Stimulated activated CD4-positive, alpha-beta T cell treated with anti-CD3 and anti-CD28 coated beads, Interleukin-12 subunit alpha, Interleukin-12 subunit beta, amount 100 ng/mL, for 48 hours (primary cell): ENCODE measurements around the gene B3GAT1.
"Not testable (repeated sequence)": the region's sequence is repeated elsewhere in the genome, so short reads cannot be mapped to it uniquely, and the experiment has no call there.

Experiments
- DNase-seq, 3 donors: peaks; one replicate each; pipeline ENCODE4 v3.0.0-alpha.2; 2020; ENCODE audit warnings: low read depth in 2 of 3, low spot score in 1 of 3

Gene B3GAT1

DNA sequence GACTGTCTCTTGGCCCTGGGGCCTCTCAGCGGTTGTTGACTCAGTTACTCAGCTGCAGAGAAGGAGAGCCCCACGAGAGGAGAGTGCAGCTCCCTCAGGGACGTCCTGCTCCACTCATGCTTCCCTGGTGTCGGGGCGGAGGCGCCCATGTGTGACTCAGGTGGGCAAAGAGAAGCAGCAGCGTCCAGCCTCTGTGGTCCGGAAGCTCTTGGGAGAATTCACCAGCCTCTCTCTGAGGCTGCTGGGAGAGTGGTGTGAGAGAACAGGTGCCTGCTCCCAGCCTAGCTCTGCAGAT, 54.5 kb downstream of the B3GAT1 start:
- DNase-seq, result no peak

DNA sequence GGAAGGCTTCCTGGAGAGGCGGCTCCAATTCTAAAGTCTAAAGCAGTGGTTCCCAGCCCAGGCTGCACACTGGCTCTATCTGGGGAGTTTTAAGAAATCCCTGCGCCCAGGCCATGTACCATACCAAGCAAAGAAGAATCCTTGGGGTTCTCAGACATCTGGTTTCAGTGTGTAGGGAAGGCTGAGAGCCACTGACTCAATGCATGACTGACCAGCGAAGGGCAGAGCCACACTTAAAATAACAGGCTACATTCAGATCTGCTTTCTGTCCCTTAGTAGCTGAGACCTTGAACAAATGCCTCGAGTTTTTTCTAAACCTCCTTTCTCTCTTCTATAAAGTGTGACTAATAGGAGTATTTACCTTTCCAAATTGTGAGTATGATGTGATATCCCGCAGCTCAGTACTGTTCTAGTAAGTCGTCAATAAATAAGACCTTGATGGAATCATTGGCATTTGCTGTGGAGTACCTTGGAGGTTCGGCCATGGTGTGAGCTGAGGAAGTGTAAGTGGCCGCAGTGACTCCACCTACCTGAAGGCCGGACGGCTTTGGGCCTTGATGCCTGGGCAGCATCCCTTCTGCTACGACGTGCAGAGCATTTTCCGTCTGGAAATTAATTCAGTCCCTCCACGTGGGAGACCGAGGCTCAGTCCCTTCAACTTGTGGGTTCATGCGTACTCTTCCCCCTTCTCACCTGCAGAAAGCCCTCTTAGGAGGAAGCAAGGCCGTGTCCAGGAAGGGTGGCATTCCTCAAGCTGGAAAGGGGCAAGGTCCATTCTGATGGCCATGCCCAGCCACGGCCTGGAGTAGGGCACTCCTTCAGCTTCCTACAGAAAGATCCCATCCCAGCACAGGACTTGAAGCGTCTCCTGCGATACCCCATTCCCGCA, 55.1 kb downstream of the B3GAT1 start:
- no peak for DNase-seq

DNA sequence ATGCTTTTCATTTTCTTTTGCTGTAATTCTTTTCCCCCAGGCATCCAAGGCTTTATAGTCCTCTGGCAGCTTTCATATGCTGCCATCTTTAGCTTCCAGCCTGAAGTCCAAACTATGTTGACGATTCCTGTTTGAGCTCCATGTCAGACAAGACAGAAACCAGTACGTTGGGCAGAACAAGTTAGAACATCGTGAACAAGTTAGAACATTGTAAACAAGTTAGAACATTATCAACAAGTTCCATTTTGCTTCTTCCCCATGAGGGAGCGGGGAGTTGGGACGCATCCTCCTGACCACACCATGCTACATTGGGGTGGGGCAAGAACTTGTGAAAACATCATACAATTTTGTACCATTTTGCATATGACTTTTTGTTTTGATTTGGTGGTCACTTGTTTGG, 56.4 kb downstream of the B3GAT1 start:
- no peak for DNase-seq

DNA sequence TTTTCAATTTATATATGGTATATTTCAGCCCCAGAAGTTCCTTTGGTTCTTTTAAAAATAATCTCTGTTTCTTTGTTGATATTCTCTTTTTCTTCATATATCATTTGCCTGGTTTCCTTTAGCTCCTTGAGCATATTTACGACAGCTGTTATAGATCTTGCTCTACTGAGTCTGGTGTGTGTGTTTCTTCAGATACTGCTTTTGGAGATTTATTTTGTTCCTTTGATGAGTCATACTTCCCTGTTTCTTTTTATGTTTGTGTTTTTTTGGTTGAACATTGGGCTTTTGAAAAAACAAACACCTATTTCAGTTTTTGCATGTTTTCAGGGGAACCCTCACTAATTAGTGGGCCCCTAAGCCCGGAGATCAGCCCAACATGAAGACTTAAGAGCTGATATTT, 56.9 kb downstream of the B3GAT1 start:
- DNase-seq, result no peak

DNA sequence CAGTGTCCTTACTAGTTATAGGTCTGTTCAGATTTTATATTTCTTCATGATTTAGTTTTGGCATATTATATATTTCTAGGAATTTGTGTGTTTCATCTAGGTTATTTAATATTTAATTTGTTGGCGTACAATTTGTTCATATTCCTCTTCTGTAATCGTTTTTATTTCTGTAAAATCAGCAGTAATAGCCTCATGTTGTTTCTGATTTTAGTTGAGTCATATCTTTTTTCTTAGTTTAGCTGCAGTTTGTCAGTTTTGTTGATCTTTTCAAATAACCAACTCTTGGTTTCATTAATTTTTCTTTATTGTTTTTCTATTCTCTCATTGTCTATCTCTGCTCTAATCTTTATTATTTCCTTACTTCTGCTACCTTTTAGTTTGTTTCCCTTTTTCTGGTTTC, 59.9 kb downstream of the B3GAT1 start:
- DNase-seq, result no peak

DNA sequence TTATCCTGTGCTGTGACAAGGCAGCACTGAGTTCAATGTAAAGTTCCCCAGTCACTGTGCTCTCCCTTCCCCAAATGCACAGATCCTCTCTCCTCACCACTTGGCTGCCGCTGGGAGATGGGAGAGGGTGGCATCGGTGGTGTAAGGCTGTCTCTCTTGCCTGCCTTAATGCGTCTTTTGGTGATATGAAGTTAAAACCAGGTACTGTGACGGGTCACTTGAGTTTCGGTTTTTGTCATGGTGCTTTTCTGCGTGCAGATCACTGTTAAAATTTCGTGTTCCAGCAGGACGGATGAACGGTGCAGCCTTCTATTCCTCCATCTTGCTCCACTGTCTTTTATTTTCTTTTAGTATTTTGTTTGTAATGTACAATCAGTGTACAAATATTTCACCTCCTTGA, 61.7 kb downstream of the B3GAT1 start:
- DNase-seq, result no peak

DNA sequence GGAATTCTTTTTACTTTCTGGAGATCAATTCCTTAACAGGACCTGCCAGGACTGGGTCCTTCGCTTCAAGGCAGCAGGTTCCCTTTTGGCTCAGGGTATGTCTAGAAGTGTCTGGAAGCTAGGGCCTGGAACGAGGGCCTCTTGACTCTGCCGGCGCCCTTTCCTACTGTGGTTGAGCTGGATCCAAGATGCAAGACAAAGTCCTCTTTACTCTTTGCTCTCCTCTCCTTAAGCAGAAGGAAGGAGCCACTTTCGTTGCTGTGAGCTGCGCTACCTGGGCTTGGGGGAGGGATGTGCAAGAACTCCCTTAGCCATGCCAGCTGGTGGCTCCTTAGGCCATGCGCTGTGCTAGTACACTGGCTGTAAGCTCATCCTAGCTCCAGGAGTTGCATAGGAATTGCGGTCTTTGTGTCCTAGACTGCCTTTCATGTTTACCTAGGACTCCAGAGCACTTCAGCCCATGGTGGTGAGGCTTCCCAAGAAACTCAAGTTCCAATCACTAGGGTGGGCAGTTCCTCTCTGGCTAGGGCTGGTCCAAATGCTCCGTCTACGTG, 62.2 kb downstream of the B3GAT1 start:
- no peak for DNase-seq

DNA sequence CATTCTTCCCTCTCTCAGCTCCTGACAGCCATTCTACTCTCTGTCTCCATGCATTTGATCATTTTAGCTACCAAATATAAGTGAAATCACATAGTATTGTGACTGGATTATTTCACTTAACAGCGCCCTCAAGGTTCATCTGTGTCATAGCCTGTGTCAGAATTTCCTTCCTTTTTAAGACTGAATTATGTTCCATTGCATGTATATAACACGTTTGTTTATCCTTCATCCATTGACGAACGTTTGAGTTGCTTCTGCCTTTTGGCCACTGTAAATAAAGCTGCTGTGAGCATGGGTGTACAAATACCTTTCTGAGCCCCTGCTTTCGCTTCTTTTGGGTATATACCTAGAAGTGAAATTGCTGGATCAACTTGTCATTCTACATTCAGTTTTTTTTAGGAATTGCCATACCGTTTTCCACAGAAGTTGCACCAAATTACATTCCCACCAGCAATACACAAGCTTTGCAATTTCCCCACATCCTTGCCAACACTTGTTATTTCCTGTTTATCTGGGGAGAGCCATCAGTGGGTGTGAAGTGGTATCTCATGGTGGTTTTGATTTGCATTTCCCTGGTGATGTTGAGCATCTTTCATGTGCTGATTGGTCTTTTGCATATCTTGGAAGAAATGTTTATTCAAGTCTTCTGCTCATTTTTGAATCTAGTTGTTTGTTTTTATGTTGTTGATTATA, 62.8 kb downstream of the B3GAT1 start:
- DNase-seq, result no peak

DNA sequence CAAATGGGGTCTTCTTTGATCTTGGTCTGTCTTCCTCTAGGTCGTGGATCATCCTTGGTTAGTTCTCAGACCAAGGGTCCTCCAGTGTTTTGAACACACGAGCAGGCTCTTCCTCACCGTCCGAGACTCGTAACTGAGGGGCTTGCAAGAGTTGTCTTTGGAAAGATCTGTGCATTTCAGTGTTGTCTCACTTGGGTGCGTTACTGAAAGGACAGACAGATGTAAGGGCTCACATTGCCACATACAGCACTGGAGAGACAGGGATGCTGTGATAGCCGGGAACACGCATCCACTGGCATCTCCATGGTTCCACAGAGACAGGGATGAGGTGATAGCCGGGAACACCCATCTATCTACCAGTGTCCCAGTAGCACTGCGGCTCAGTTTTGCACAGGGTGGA, 64.6 kb downstream of the B3GAT1 start:
- no peak for DNase-seq

DNA sequence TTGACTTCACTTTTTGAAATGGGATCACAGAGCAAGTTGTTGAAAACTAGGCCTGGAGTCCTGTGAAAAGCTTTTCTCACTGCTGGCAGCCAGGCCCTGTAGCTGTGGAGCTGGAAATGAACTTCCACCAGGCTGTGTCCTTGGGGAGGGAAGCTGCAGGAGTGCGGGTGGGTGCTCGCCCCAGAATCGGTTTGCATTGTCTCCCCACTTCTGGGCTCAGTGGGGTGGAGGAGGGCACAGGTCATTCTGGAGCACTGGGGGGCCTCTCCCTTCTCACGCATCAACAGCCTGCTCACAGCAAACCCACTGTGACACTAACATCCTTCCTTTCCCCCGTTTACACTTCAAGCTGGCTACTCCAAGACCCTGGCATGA, 65.1 kb downstream of the B3GAT1 start:
- no peak for DNase-seq

DNA sequence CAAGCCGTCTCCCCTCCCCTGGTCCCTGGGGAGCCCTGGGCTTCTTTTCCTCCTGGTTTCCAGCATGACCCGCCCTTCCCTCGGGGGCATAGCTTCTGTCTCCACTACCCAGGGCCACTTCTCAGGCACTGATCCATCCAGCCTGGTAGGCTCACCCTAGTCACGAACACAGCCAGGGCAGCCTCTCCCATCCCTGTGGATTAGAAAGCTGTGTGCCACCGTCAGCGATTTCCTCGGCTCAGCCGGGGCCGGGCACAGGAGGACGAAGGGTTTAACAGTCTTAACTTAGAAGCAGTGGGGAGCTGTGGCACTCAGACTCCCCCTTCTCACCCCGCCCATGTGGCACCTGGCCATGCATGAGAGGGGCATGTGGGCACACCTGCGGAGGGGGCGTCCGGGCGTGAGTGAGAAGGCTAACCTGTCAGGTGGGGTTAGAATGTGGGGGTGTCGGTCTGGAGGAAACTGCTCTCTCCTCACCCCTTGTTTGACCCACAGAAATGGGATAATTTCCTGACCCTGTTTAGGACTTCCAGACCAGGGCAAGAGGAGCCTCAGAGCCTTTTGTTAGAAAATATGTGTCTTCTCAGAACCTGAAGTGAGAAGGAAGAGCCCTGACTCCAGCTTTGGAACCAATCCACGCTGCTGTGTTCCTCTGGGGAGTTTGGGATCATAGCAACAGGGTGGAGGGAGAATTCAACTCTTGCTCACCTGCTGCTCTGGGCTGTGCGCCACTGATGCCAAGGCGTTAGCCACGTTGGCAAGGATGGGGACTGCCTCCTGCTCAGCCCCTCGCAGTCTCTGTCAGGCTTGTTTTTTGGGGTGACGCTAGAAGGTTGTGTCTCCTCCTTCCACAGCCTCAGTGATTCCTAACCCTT, 65.7 kb downstream of the B3GAT1 start:
- DNase-seq, result no peak

DNA sequence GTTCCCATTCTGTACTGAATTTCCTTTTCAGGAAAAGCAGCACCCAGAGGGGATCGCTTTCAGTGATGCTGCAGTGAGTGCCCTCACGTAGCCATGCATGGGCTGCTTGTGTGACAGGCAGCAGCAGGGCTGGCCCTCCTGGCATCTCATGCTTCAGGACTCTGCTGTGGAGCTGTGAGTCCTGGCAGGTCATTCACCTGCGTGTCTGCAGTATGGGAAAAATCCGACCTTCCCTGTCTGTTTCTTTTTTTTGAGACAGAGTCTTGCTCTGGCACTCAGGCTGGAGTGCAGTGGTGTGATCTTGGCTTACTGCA, 66.8 kb downstream of the B3GAT1 start:
- DNase-seq, result no peak

DNA sequence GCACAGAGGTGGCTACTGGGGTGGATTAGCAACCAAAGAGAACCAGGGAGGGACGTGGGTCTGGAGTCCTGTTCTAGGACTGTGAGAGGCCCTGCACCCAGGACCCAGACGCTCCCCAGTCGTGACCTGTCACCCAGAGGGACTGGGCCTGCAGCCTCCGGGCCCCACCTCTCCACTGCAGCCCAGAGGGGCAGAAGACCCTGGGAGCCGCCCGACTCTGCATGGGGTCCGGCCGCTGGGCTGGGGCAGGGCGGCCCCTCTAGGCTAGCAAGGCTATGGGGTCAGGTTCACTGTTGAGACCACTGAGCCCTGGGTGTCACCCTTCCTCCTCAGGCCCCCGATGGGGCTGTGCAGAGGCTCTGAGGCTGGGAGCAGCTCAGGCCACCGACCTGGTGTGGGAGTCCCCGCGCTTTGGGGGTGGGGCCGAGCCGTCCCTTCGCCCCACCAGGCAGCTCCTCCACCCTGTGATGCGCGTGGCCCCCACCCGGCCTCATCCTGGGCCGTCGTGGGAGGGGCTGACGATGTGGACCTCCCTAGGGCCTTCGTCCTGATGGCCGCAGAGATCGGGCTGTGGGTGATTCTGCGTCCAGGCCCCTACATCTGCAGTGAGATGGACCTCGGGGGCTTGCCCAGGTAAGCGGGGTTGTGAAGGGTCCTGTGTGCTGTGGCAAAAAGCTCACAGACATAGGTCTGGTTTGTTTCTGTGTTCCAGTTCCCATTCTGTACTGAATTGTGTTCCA, 67.4 kb downstream of the B3GAT1 start:
- not testable (repeated sequence) for DNase-seq

DNA sequence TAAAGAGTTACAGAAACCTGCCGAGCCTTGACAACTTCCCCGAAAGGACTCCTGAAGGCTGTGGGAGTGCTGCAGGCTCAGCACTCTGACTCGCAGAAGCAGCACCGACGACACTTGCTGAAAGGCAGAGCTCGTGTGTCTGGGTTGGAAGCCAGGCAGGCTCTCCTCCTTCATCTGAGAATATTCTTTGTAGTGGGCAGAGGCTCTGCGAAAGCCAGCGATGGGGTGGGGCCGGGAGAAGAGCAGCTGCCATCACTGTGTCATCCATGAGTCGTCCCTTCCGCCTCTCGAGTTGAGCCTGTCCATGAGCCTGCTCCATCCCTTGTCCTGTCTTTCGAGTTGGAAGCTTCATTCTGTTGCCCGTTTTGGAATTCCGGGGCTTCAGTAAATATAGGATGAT, 68.4 kb downstream of the B3GAT1 start:
- DNase-seq, result no peak

DNA sequence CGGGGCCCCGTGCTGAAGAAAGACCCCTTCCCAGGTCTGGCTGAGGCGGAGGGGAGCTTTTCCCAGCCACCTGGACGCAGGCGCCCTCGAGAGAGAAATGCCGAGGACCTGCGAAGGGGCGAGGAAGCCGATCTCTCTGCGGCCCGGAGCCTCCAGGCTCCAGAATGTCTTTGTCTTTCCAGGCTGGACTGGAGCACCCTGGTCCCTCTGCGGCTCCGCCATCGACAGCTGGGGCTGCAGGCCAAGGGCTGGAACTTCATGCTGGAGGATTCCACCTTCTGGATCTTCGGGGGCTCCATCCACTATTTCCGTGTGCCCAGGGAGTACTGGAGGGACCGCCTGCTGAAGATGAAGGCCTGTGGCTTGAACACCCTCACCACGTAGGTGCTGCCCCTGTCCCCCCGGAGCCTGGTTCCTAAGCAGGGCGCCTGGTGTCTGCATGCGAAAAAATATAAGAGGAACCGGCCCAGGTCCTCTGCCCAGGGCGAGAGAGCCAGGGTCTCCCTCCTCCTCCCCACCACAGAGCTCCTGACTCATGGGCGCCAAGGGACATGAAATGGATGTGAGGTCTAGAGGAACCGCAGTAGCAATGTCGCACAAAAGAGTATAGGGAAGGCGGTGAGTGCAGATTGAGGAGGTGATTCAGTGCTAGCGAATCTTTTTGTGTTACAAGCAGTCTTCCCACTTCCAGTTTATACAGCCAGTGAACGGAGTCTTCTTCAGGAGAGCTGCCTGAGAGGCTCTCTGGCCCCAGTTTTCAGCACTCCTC, 69.3 kb downstream of the B3GAT1 start:
- DNase-seq, result no peak

DNA sequence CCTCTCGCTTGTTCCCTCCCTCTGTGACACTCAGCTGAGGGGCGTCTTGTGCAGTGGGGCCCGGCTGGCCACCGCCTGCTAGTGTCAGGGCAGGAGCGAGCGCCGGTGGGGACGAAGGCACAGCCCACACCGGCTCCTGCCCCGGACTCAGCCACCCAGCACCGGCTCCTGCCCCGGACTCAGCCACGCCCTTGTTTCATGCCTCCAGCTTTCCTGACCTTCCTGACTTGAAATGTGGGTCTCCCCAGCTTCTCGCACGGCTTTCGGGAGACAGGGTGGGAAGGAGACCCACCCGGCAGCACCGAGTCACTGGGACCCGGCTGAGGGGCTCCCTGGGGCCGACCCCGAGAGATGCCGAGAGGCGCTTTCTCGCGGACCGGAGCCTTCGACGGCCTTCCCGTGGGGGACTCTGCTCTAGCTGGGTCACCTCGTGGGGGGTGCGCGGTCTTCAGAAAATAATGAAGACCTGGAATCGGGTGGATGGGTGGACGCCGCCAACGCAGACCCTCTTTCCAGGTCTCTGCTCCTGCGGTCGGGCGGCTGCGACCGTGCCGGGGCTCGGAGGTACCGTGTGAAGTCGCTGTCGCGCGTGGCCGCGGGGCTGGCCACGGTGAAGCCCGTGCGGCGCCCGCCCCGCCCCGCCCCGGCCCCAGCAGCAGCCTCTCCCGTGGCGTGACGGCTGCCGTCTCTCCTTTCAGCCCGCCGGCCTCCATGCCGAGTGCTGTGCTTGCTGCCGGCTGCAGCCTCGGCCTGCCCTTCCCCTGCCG, 70.1 kb downstream of the B3GAT1 start:
- DNase-seq, result no peak

DNA sequence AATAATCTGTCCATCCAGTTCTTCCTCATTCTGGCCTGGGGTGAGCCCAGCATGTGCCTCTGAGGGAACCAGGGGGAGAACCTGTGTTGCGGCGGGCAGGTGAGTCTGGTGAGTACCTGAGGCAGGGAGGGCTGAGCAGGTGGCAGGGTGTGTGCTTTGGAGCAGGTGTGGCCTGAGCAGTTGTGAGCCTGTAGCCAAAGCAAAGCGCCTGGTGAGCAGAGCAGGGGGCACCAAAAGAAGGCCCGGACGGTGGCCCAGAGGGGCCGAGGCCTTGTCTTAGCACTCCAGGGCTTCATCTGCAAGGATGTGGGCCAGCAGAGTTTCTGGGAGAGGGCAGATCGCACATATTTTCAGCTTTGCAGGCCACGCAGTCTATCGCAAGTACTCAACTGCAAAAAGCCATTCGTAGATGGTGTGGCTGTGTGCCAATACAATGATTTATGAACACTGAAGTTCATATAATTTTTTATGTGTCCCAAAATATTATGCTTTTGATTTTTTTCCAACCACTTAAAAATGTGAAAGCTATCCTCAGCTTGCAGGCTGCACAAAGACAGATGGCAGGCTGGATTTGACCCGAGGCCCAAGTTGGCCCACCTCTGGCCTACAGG, 71.6 kb downstream of the B3GAT1 start:
- no peak for DNase-seq

DNA sequence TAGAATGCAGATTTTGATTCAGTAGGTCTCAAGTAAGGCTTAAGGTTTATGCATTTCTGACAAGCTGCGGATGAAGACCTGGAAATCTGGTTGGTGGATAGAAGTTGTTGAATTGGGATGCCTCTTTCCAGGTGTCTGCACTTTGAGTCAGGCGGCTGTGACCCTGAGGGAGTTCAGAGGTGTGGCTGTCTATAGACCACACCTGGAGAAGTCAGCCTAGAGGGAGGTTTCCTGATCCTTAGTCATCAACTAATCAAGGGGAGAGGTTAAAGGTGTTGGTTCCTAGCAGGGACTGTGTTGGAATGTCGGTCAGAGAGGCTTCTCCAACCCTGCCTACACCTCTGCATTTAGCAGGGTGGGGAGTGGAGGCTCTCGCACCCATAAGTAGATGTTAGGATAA, 72.3 kb downstream of the B3GAT1 start:
- DNase-seq, result no peak

DNA sequence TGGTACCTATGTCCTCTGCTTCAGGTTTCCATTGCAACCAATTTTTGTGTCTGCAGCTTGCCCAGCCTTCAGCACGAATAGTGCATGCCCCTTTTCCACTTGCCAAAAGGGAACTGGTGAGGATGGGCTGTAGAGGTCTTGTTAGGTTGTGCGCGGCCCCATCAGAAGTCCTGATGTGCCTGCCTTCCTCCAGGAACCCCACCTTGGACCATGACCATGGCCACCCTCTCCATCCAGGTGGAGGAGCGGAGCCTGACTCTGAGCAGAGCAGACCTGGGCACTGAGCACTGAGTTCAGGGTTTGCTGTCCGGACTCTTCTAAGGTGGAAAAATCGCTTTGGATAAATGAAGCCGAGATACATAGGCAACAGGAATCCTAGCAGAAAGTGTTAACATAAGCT, 73.4 kb downstream of the B3GAT1 start:
- no peak for DNase-seq
